AG04449 (cell line): Measurements from ENCODE around the gene COPG2.

Experiments
- CTCF ChIA-PET: fragments of 350-600 bp; formaldehyde crosslinking; extraction: SDS; loops from one replicate; lab custom pipeline; 2021; ENCODE audit warnings: antibody characterized with exemption; lab: Yijun Ruan, JAX
- POLR2A ChIA-PET: fragments of 400-600, 350-600 bp; formaldehyde crosslinking; extraction: SDS; loops from one replicate; lab custom pipeline; 2020; ENCODE audit warnings: antibody characterized with exemption, inconsistent platforms; lab: Yijun Ruan, JAX
- DNase-seq: peaks from one replicate; pipeline ENCODE4 v3.0.0-alpha.2; 2010; ENCODE audit warnings: low read depth, low spot score
- H3K4me3 ChIP-seq: 2 replicates; pipeline ENCODE4 v1.5.1; 2011; ENCODE audit warnings: low read depth, mild to moderate bottlenecking, control low read depth, low read length
- CTCF ChIP-seq: IDR thresholded peaks from one replicate; pipeline ENCODE4 v1.5.1; 2011; ENCODE audit warnings: mild to moderate bottlenecking, moderate library complexity, low read length, control low read depth, inconsistent platforms; ENCODE audit not compliant: insufficient read depth; ENCODE audit errors: missing control alignments

The COPG2 gene

GRCh38 chr7:130641497-130641896, 27.1 kb downstream of the COPG2 start:
- POLR2A ChIA-PET, result no interaction called here
- H3K4me3 ChIP-seq, result no peak overlapping the region
- no peak for DNase-seq
- TF ChIP-seq CTCF, result no peak
- CTCF ChIA-PET, result interaction anchor here (1.2 kb wide), 1 partner anchor 11 kb away, joined by 3 read pairs; no protein-coding TSS in a partner anchor

- ChIA-PET POLR2A (no interaction called here), CTCF (interaction anchor here (1.2 kb wide), 1 partner anchor 11 kb away, joined by 3 read pairs; no protein-coding TSS in a partner anchor)
- DNase-seq, result no peak
- TF ChIP-seq CTCF, result no peak
- no peak overlapping the region for H3K4me3 ChIP-seq
Measured at GRCh38 chr7:130641040-130641439, 27.5 kb downstream of the COPG2 start.

- no peak for DNase-seq
- POLR2A ChIA-PET, result no interaction called here
- CTCF ChIA-PET, result no interaction called here
- no peak for TF ChIP-seq CTCF
- H3K4me3 ChIP-seq, result no peak overlapping the region
Measured at GRCh38 chr7:130639388-130639787, 29.2 kb downstream of the COPG2 start.

- no peak overlapping the region for H3K4me3 ChIP-seq
- CTCF ChIA-PET, result no interaction called here
- peak; percentile 16 for DNase-seq
- no peak for TF ChIP-seq CTCF
- POLR2A ChIA-PET, result no interaction called here
Measured at GRCh38 chr7:130632111-130632510, 36.4 kb downstream of the COPG2 start.

GRCh38 chr7:130628901-130629300, 39.6 kb downstream of the COPG2 start:
- TF ChIP-seq CTCF, result no peak
- CTCF ChIA-PET, result no interaction called here

GRCh38 chr7:130627775-130628174, 40.8 kb downstream of the COPG2 start:
- DNase-seq, result no peak
- ChIA-PET CTCF (no interaction called here), POLR2A (no interaction called here)
- no peak for TF ChIP-seq CTCF
- H3K4me3 ChIP-seq, result no peak overlapping the region

More at GRCh38 chr7:130628901-130629300, 39.6 kb downstream of the COPG2 start:
- POLR2A ChIA-PET, result no interaction called here
- no peak overlapping the region for H3K4me3 ChIP-seq
- no peak for DNase-seq
